CD4-positive, alpha-beta T cell treated with Interleukin-10 for 1 hour (primary cell): ENCODE measurements around the gene GNAT1.

Experiments used
- DNase-seq: peaks from one replicate; pipeline ENCODE4 v3.0.0-alpha.2; 2020

Gene GNAT1

GRCh38 chr3:50163572-50164455, 27.6 kb upstream of the GNAT1 start:
- DNase-seq = no peak

- DNase-seq = no peak
Observed at GRCh38 chr3:50164481-50164880, 26.9 kb upstream of the GNAT1 start.

- DNase-seq = no peak
Observed at GRCh38 chr3:50164984-50165909, 26.2 kb upstream of the GNAT1 start.

GRCh38 chr3:50165910-50166538, 25.4 kb upstream of the GNAT1 start:
- no peak for DNase-seq

GRCh38 chr3:50166620-50167019, 24.8 kb upstream of the GNAT1 start:
- no peak for DNase-seq

- DNase-seq = no peak
Observed at GRCh38 chr3:50167069-50167840, 24.2 kb upstream of the GNAT1 start.

GRCh38 chr3:50167841-50168209, 23.6 kb upstream of the GNAT1 start:
- no peak for DNase-seq

GRCh38 chr3:50168388-50168787, 23.0 kb upstream of the GNAT1 start:
- no peak for DNase-seq

GRCh38 chr3:50168791-50169190, 22.6 kb upstream of the GNAT1 start:
- DNase-seq = no peak

- no peak for DNase-seq
Observed at GRCh38 chr3:50169232-50169832, 22.1 kb upstream of the GNAT1 start.

- no peak for DNase-seq
Observed at GRCh38 chr3:50169858-50170257, 21.6 kb upstream of the GNAT1 start.

GRCh38 chr3:50170689-50171088, 20.7 kb upstream of the GNAT1 start:
- DNase-seq = no peak

GRCh38 chr3:50171540-50172301, 19.7 kb upstream of the GNAT1 start:
- no peak for DNase-seq

GRCh38 chr3:50172626-50173220, 18.7 kb upstream of the GNAT1 start:
- DNase-seq = no peak

- DNase-seq = no peak
Observed at GRCh38 chr3:50173685-50174516, 17.5 kb upstream of the GNAT1 start.

- no peak for DNase-seq
Observed at GRCh38 chr3:50174517-50174895, 16.9 kb upstream of the GNAT1 start.

GRCh38 chr3:50174947-50175524, 16.4 kb upstream of the GNAT1 start:
- no peak for DNase-seq

GRCh38 chr3:50177346-50177745, 14.1 kb upstream of the GNAT1 start:
- no peak for DNase-seq

- no peak for DNase-seq
Observed at GRCh38 chr3:50179710-50180109, 11.7 kb upstream of the GNAT1 start.

GRCh38 chr3:50181985-50182384, 9.4 kb upstream of the GNAT1 start:
- no peak for DNase-seq
